ENCODE results near the gene CERS6. TPM values are rescaled to one million over a fixed set of nuclear protein-coding genes. Genes with fewer than 3 reads are reported as not detected.

The CERS6 gene
- total RNA-seq, 4 donors from 2014 or later: 35.7 to 60.6 (median 39.2) TPM

- intact Hi-C loops (cut with DNase I): no loop called here
- Histone ChIP-seq H3K27ac (peak overlapping the region; percentile 60 to 88 (median 71)), H3K36me3 (no peaks in the 10 kb centered on the region), H3K9me3 (no peaks in the 10 kb centered on the region), H3K27me3 (no peaks in the 10 kb centered on the region), H3K4me1 (peaks cover 60 to 70% of the 10 kb centered on the region in 2 donors), H3K4me3 (replicated peaks in 1 of 3) (no peak overlapping the region)
- TF ChIP-seq POLR2A (IDR thresholded peaks at IDR 0.05) (no peak), CTCF (IDR thresholded peaks at IDR 0.05) (no peak)
- DNase-seq: no peak
- WGBS, 2 donors: 77 to 81% methylated on average over 1 of the region's 1 CpG
These were observed 117.2 kb downstream of the CERS6 start for GRCh38 chr2:168573128-168573903.

- Histone ChIP-seq H3K36me3 (no peaks in the 10 kb centered on the region), H3K9me3 (no peaks in the 10 kb centered on the region), H3K4me3 (replicated peaks in 1 of 3) (no peak overlapping the region), H3K27ac (peak overlapping the region; percentile 84 to 93 (median 88)), H3K4me1 (peaks cover 44 to 56% of the 10 kb centered on the region in 2 donors), H3K27me3 (no peaks in the 10 kb centered on the region)
- peak; percentile 69 to 71 for DNase-seq
- WGBS, 2 donors: 58 to 65% methylated on average over 4 of the region's 4 CpGs
- intact Hi-C loops (cut with DNase I): no loop called here
- TF ChIP-seq CTCF (IDR thresholded peaks at IDR 0.05): peak in 1 of 6 experiments; percentile 15
- TF ChIP-seq POLR2A (IDR thresholded peaks at IDR 0.05): peak in 1 of 2 donors; percentile 62
These were observed 119.0 kb downstream of the CERS6 start for GRCh38 chr2:168574856-168575630.

DNA sequence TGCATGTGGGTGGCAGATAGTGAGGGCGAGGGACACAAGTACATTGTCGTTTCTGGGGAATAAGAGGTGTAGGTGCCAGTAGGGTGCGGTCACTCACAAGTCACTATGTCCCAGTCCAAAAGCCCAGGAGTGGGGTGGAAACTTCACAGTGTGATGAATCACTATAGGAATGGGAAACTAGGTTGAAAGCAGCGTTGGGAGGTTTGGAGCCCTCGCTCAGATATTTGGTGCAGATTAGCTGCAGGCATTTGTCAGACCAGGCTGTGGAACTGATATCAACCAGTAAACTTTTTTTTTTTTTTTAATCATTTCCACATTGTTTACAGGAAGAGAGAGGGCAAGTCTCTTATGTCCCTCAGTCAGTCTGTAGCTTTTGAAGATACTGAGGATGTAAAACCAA is 121.8 kb downstream of the CERS6 start:
- 84 to 85% methylated on average over 5 of the region's 5 CpGs for WGBS, 2 donors
- Histone ChIP-seq H3K9me3 (no peaks in the 10 kb centered on the region), H3K4me1 (peaks cover 34 to 40% of the 10 kb centered on the region in 2 donors), H3K4me3 (replicated peaks in 1 of 3) (no peak overlapping the region), H3K27me3 (no peaks in the 10 kb centered on the region), H3K36me3 (no peaks in the 10 kb centered on the region), H3K27ac (no peak overlapping the region)
- intact Hi-C loops (cut with DNase I): no loop called here
- DNase-seq: no peak
- TF ChIP-seq CTCF (IDR thresholded peaks at IDR 0.05) (no peak), POLR2A (IDR thresholded peaks at IDR 0.05) (no peak)

GRCh38 chr2:168583064-168583709 is 127.1 kb downstream of the CERS6 start:
- Histone ChIP-seq H3K27ac (no peak overlapping the region), H3K9me3 (no peaks in the 10 kb centered on the region), H3K4me3 (replicated peaks in 1 of 3) (no peak overlapping the region), H3K36me3 (no peaks in the 10 kb centered on the region), H3K4me1 (peaks cover 22 to 24% of the 10 kb centered on the region in 2 donors), H3K27me3 (no peaks in the 10 kb centered on the region)
- no peak for DNase-seq
- TF ChIP-seq POLR2A (IDR thresholded peaks at IDR 0.05) (no peak), CTCF (IDR thresholded peaks at IDR 0.05) (no peak)
- WGBS, 2 donors: 88 to 91% methylated on average over 5 of the region's 5 CpGs
- intact Hi-C loops (cut with DNase I): no loop called here

Data from thyroid gland (tissue), 4 donors.